SK-N-SH treated with all-trans-retinoic acid at 6 μM for 48 hours (cell line): Measurements from ENCODE around the gene LSR.

Source experiments
- ARNTL ChIP-seq: fragments of 450-650 bp; formaldehyde crosslinking; IDR thresholded peaks from 2 replicates; pipeline ENCODE4 v1.5.0; 2020; ENCODE audit warnings: low read depth, mild to moderate bottlenecking, moderate library complexity, borderline replicate concordance
- ZFP3 ChIP-seq: fragments of 250-450 bp; sonication (Bioruptor Pico); IDR thresholded peaks from 2 replicates; pipeline ENCODE4 v1.5.0; 2020; ENCODE audit warnings: mild to moderate bottlenecking, moderate library complexity
- ZFP30 ChIP-seq: fragments of 450-650 bp; formaldehyde crosslinking; IDR thresholded peaks from 2 replicates; pipeline ENCODE4 v1.5.0; 2022; ENCODE audit warnings: mild to moderate bottlenecking, moderate library complexity
- ZNF70 ChIP-seq: fragments of 450-650 bp; formaldehyde crosslinking; IDR thresholded peaks from 2 replicates; pipeline ENCODE4 v1.5.0; 2020; ENCODE audit warnings: mild to moderate bottlenecking, moderate library complexity
- TF ChIP-seq, protein P1 (sequence below): fragments of 250-450 bp; sonication (Bioruptor Pico); IDR thresholded peaks from 2 replicates; pipeline ENCODE4 v1.8.0; 2020; ENCODE audit warnings: mild to moderate bottlenecking, moderate library complexity, borderline replicate concordance
- TF ChIP-seq, protein P2 (sequence below): fragments of 250-450 bp; sonication (Bioruptor Pico); IDR thresholded peaks from 2 replicates; pipeline ENCODE4 v1.5.1; 2021; ENCODE audit warnings: mild to moderate bottlenecking, moderate library complexity

DNA sequence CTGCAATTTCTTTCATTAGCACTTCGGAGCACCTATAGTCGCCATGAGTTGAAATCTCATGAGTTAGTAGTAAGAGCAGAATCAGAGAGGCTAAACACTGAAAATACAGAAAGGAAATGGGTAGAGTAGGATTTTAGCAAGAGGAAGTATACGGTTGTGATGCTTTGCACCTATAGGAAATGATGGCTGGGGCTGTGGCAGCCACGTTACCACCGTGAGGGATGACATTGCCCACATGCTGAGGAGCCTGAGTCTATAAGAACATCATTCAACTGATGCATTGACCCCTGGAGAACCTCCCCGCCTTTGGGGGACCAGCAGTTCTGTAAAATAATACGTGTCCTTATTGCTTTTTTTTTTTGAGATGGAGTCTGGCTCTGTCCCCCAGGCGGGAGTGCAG is 40.7 kb upstream of the LSR start:
- TF ChIP-seq ZFP3 (CRISPR knock-in tag) (no peak), ZNF70 (CRISPR knock-in tag) (no peak), ARNTL (CRISPR knock-in tag) (no peak), ZFP30 (CRISPR knock-in tag) (no peak)
- TF ChIP-seq, protein P1, sequence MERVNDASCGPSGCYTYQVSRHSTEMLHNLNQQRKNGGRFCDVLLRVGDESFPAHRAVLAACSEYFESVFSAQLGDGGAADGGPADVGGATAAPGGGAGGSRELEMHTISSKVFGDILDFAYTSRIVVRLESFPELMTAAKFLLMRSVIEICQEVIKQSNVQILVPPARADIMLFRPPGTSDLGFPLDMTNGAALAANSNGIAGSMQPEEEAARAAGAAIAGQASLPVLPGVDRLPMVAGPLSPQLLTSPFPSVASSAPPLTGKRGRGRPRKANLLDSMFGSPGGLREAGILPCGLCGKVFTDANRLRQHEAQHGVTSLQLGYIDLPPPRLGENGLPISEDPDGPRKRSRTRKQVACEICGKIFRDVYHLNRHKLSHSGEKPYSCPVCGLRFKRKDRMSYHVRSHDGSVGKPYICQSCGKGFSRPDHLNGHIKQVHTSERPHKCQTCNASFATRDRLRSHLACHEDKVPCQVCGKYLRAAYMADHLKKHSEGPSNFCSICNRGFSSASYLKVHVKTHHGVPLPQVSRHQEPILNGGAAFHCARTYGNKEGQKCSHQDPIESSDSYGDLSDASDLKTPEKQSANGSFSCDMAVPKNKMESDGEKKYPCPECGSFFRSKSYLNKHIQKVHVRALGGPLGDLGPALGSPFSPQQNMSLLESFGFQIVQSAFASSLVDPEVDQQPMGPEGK (CRISPR knock-in tag): no peak
- TF ChIP-seq, protein P2, sequence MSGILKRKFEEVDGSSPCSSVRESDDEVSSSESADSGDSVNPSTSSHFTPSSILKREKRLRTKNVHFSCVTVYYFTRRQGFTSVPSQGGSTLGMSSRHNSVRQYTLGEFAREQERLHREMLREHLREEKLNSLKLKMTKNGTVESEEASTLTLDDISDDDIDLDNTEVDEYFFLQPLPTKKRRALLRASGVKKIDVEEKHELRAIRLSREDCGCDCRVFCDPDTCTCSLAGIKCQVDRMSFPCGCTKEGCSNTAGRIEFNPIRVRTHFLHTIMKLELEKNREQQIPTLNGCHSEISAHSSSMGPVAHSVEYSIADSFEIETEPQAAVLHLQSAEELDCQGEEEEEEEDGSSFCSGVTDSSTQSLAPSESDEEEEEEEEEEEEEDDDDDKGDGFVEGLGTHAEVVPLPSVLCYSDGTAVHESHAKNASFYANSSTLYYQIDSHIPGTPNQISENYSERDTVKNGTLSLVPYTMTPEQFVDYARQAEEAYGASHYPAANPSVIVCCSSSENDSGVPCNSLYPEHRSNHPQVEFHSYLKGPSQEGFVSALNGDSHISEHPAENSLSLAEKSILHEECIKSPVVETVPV (CRISPR knock-in tag): no peak
